H1 (cell line): ENCODE measurements around the gene CDK16. TPM values are rescaled to one million over a fixed set of nuclear protein-coding genes. Genes with fewer than 3 reads are reported as not detected.
A peak's percentile ranks its signal among the peaks of the same experiment; 100 is the strongest.

Experiments used
- CTCF ChIA-PET: fragments of 300-600 bp; sonication (Branson Sonifier 250); formaldehyde crosslinking; loops from one replicate; lab custom pipeline; 2021; ENCODE audit not compliant: partially characterized antibody; lab: Charles Lee
- POLR2A ChIA-PET: fragments of 300-600 bp; sonication (Branson Sonifier 250); formaldehyde crosslinking; loops from one replicate; lab custom pipeline; 2021; ENCODE audit warnings: inconsistent platforms; ENCODE audit not compliant: partially characterized antibody; lab: Charles Lee
- DNase-seq, 2 experiments: peaks; one replicate each; pipeline versions ENCODE4 v3.0.0 to v3.0.0-alpha.2; 2010 to 2022; ENCODE audit warnings: low spot score in 2 of 2, low read depth in 1 of 2, mixed read lengths in 1 of 2
- FAIRE-seq: peaks from 2 replicates; lab custom pipeline; 2011; peaks lifted over from hg19 to GRCh38; lab: Jason Lieb, UNC
- H2AFZ ChIP-seq: 2 replicates; pipeline ENCODE4 v1.8.1; 2012; ENCODE audit warnings: low read length, inconsistent platforms
- H2AK5ac ChIP-seq: 2 replicates; pipeline ENCODE4 v1.6.1; 2013; ENCODE audit warnings: low read depth, low read length
- H2BK120ac ChIP-seq: replicated peaks from 2 replicates; pipeline ENCODE3; 2013; ENCODE audit warnings: low read depth, low read length, inconsistent platforms
- H2BK12ac ChIP-seq: 2 replicates; pipeline ENCODE4 v1.6.1; 2013; ENCODE audit warnings: low read depth, low read length
- H2BK15ac ChIP-seq: 2 replicates; pipeline ENCODE4 v1.6.1; 2013; ENCODE audit warnings: low read length
- H2BK20ac ChIP-seq: 2 replicates; pipeline ENCODE4 v1.6.1; 2013; ENCODE audit warnings: low read length
- H2BK5ac ChIP-seq: 2 replicates; pipeline ENCODE4 v1.6.1; 2013; ENCODE audit warnings: low read depth, low read length
- H3K14ac ChIP-seq: 2 replicates; pipeline ENCODE4 v1.6.1; 2013; ENCODE audit warnings: inconsistent platforms; ENCODE audit not compliant: insufficient read length
- H3K18ac ChIP-seq: 2 replicates; pipeline ENCODE4 v1.6.1; 2013; ENCODE audit warnings: low read length; ENCODE audit errors: extremely low read depth
- H3K23ac ChIP-seq: 2 replicates; pipeline ENCODE4 v1.6.1; 2013; ENCODE audit warnings: inconsistent platforms; ENCODE audit not compliant: insufficient read length
- H3K23me2 ChIP-seq: 2 replicates; pipeline ENCODE4 v1.6.1; 2013; ENCODE audit warnings: low read depth, low read length
- H3K27ac ChIP-seq: 2 replicates; pipeline ENCODE4 v1.6.1; 2011; ENCODE audit warnings: low read depth, low read length, inconsistent platforms
- H3K27me3 ChIP-seq, 4 experiments: replicated peaks in 1 of 4; 1 replicate in 1 of 4; 2 replicates in 3 of 4; pipeline versions ENCODE4 v1.6.1 to v1.8.1; 2011 to 2013; ENCODE audit warnings: low read length in 3 of 4, mild to moderate bottlenecking in 3 of 4, inconsistent platforms in 2 of 4, mixed read lengths in 2 of 4, moderate library complexity in 1 of 4; ENCODE audit not compliant: control insufficient read depth in 3 of 4, insufficient read depth in 3 of 4; ENCODE audit errors: extremely low read depth in 1 of 4
- H3K36me3 ChIP-seq, 4 experiments: 2 replicates each; pipeline versions ENCODE4 v1.6.1 to v1.8.1; 2011 to 2013; ENCODE audit warnings: mild to moderate bottlenecking in 4 of 4, low read length in 3 of 4, moderate library complexity in 2 of 4, control low read depth in 1 of 4, inconsistent platforms in 1 of 4; ENCODE audit not compliant: insufficient read depth in 4 of 4, control insufficient read depth in 2 of 4
- H3K4ac ChIP-seq: replicated peaks from 2 replicates; pipeline ENCODE3; 2013; ENCODE audit warnings: low read length, low read depth, mixed read lengths, inconsistent platforms; ENCODE audit not compliant: insufficient read length
- H3K4me1 ChIP-seq, 4 experiments: replicated peaks in 1 of 4; 1 replicate in 1 of 4; 2 replicates in 3 of 4; pipeline versions ENCODE4 v1.6.1 to v1.8.1; 2011 to 2013; ENCODE audit warnings: low read length in 3 of 4, inconsistent platforms in 2 of 4, mixed read lengths in 1 of 4; ENCODE audit not compliant: insufficient read depth in 4 of 4, control insufficient read depth in 3 of 4
- H3K4me2 ChIP-seq, 2 experiments: 2 replicates each; pipeline versions ENCODE4 v1.6.1 to v1.8.1; 2011 to 2013; ENCODE audit warnings: low read depth in 2 of 2, low read length in 2 of 2, control low read depth in 1 of 2, inconsistent platforms in 1 of 2, mild to moderate bottlenecking in 1 of 2; ENCODE audit not compliant: insufficient read depth in 1 of 2
- H3K4me3 ChIP-seq, 4 experiments: fragments of 200-600, 300-600 bp in 1 of 4; sonication (generic), shearing (Covaris generic), sonication (Bioruptor Twin) in 1 of 4; 2 replicates each; pipeline versions ENCODE4 v1.5.1 to v1.8.1; 2011 to 2016; ENCODE audit warnings: low read length in 4 of 4, low read depth in 3 of 4, control low read depth in 2 of 4, inconsistent platforms in 2 of 4, mild to moderate bottlenecking in 2 of 4, mixed read lengths in 1 of 4, moderate library complexity in 1 of 4; ENCODE audit not compliant: insufficient read depth in 2 of 4; ENCODE audit errors: extremely low read depth in 1 of 4
- H3K56ac ChIP-seq: replicated peaks from 2 replicates; pipeline ENCODE3; 2013; ENCODE audit warnings: low read depth, mild to moderate bottlenecking, mixed read lengths, low read length, inconsistent platforms; ENCODE audit not compliant: insufficient read length
- H3K79me1 ChIP-seq: 2 replicates; pipeline ENCODE4 v1.6.1; 2013; ENCODE audit warnings: low read depth, low read length, control low read depth
- H3K79me2 ChIP-seq, 2 experiments: 2 replicates each; pipeline versions ENCODE4 v1.6.1 to v1.8.1; 2012 to 2013; ENCODE audit warnings: low read length in 2 of 2, mild to moderate bottlenecking in 2 of 2, inconsistent platforms in 1 of 2; ENCODE audit not compliant: insufficient read depth in 2 of 2, control insufficient read depth in 1 of 2
- H3K9ac ChIP-seq, 4 experiments: replicated peaks in 1 of 4; 1 replicate in 1 of 4; 2 replicates in 3 of 4; pipeline versions ENCODE4 v1.6.1 to v1.8.1; 2011 to 2013; ENCODE audit warnings: low read depth in 3 of 4, low read length in 3 of 4, control low read depth in 2 of 4, mild to moderate bottlenecking in 2 of 4, moderate library complexity in 2 of 4, inconsistent platforms in 1 of 4; ENCODE audit errors: extremely low read depth in 1 of 4
- H3K9me3 ChIP-seq, 2 experiments: 2 replicates each; pipeline versions ENCODE4 v1.6.1 to v1.8.1; 2012 to 2013; ENCODE audit warnings: mild to moderate bottlenecking in 2 of 2, moderate library complexity in 2 of 2, control low read depth in 1 of 2, inconsistent platforms in 1 of 2, low read depth in 1 of 2, low read length in 1 of 2, mixed read lengths in 1 of 2; ENCODE audit not compliant: insufficient read depth in 2 of 2
- H4K20me1 ChIP-seq, 2 experiments: replicated peaks in 1 of 2; 2 replicates each; pipeline versions ENCODE3 to v1.8.1; 2011 to 2013; ENCODE audit warnings: inconsistent platforms in 2 of 2, low read length in 2 of 2, mild to moderate bottlenecking in 1 of 2; ENCODE audit not compliant: insufficient read depth in 2 of 2, control insufficient read depth in 1 of 2
- H4K5ac ChIP-seq: 2 replicates; pipeline ENCODE4 v1.6.1; 2013; ENCODE audit warnings: low read length, low read depth, mixed read lengths, inconsistent platforms; ENCODE audit not compliant: insufficient read length
- H4K8ac ChIP-seq: 2 replicates; pipeline ENCODE4 v1.8.0; 2013; ENCODE audit warnings: mild to moderate bottlenecking, moderate library complexity, low read length, inconsistent platforms; ENCODE audit not compliant: insufficient read depth; ENCODE audit errors: extremely low read depth
- H4K91ac ChIP-seq: replicated peaks from 2 replicates; pipeline ENCODE3; 2013; ENCODE audit warnings: low read length, mixed read lengths, inconsistent platforms; ENCODE audit not compliant: insufficient read length
- BCL11A ChIP-seq, 2 experiments: IDR thresholded peaks; one replicate each; pipeline ENCODE4 v1.6.1; 2011; ENCODE audit warnings: low read depth in 2 of 2, low read length in 2 of 2, mild to moderate bottlenecking in 2 of 2
- BRCA1 ChIP-seq: IDR thresholded peaks from 2 replicates; pipeline ENCODE4 v1.6.1; 2012; ENCODE audit warnings: low read depth, low read length, improper control_type of control experiment
- GTF2F1 ChIP-seq: IDR thresholded peaks from 2 replicates; pipeline ENCODE4 v1.6.1; 2012; ENCODE audit warnings: low read depth, low read length, improper control_type of control experiment, borderline replicate concordance
- NRF1 ChIP-seq: IDR thresholded peaks from 2 replicates; pipeline ENCODE4 v1.6.1; 2011; ENCODE audit warnings: mild to moderate bottlenecking, low read depth, low read length, improper control_type of control experiment
- POU5F1 ChIP-seq: IDR thresholded peaks from 2 replicates; pipeline ENCODE4 v1.6.1; 2011; ENCODE audit warnings: low read depth, mild to moderate bottlenecking, low read length, moderate library complexity
- RNF2 ChIP-seq: fragments of 200-900, 300-1000 bp; sonication (generic); IDR thresholded peaks from 2 replicates; pipeline ENCODE4 v1.7.1; 2016; ENCODE audit warnings: borderline replicate concordance, low read depth, mild to moderate bottlenecking, antibody characterized with exemption, low read length; ENCODE audit not compliant: poor library complexity, severe bottlenecking; ENCODE audit errors: missing control alignments
- RXRA ChIP-seq: IDR thresholded peaks from 2 replicates; pipeline ENCODE4 v1.6.1; 2011; ENCODE audit warnings: low read depth, mild to moderate bottlenecking, low read length, moderate library complexity; ENCODE audit not compliant: insufficient read depth
- SIN3A ChIP-seq, 2 experiments: IDR thresholded peaks in 1 of 2; conservative IDR thresholded peaks in 1 of 2; 2 replicates each; pipeline ENCODE4 v1.6.1; 2011 to 2012; ENCODE audit warnings: low read length in 2 of 2, improper control_type of control experiment in 1 of 2, low read depth in 1 of 2, mild to moderate bottlenecking in 1 of 2
- TBP ChIP-seq: IDR thresholded peaks from 2 replicates; pipeline ENCODE4 v1.6.1; 2011; ENCODE audit warnings: low read depth, low read length, improper control_type of control experiment
- YY1 ChIP-seq: IDR thresholded peaks from 2 replicates; pipeline ENCODE4 v1.6.1; 2011; ENCODE audit warnings: low read depth, mild to moderate bottlenecking, low read length
- WGBS, 2 experiments: shearing (Covaris generic) in 1 of 2; methylation state at CpG; one replicate each; pipeline versions ENCODE4 v1.1.6 to v1.1.7; 2013 to 2015; ENCODE audit warnings: low lambda C conversion rate in 2 of 2, mixed read lengths in 2 of 2, inconsistent platforms in 1 of 2, low coverage in 1 of 2, missing lambda C conversion rate in 1 of 2; ENCODE audit not compliant: insufficient replicate concordance in 2 of 2, insufficient coverage in 1 of 2, insufficient read length in 1 of 2; ENCODE audit errors: extremely low coverage in 1 of 2, missing lambda C conversion rate in 1 of 2; 5-methylcytosine and 5-hydroxymethylcytosine counted together
- polyA plus RNA-seq, 7 experiments: library from polyadenylated mRNA; depleted of rRNA in 3 of 7; stranded (reverse) in 5 of 7; unstranded in 2 of 7; fragments of >200 nt in 5 of 7; fragments of 200-250 nt in 2 of 7; gene quantifications; 1 replicate in 5 of 7; 2 replicates in 1 of 7; 4 replicates in 1 of 7; pipeline versions ENCODE4 v1.2.1 to v1.2.3, GENCODE V29; 2011 to 2013; ENCODE audit warnings: missing spikeins in 2 of 7, mixed read lengths in 2 of 7
- total RNA-seq: library from RNA; stranded (reverse); fragmentation: NEBNext Ultra II Directional; extraction: Animal tissue kit (Norgen Biotek cat#: 25700); gene quantifications from 2 replicates; pipeline ENCODE4 v1.2.1, GENCODE V29; 2021
- TF ChIP-seq, protein P1 (sequence below): IDR thresholded peaks from 2 replicates; pipeline ENCODE4 v1.6.1; 2011; ENCODE audit warnings: low read length, improper control_type of control experiment

The CDK16 gene
- total and polyA plus RNA-seq, 2 of the 8 experiments (the other 6 are each of a cell fraction or from before 2014, with no cell fraction given) = 124 to 204 TPM

DNA sequence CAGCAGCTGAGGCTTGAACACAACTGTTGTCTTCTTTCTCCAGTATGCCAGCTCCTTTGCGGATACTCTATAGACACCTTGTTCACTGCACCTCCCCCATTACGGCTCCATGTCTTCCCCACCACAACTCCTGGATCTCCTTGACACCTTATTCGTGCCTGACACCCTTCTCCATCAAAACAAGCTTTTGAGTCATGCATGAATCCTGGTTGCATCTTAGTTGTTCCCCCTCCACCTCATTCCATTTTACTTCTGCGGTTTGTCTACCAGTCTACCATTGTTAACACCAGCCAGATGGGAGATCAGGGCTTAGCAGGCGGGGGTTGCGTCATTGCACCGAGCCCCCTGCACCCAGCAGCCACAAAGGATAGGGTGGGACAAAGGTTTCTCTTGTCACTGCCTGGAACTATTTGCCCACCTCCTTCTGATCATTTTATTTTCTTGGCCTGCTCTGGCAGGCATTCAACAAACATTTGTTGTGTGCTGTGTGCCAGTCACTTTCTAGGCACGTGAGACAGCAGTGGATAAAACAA, 2.0 kb upstream of the CDK16 start:
- no peak for FAIRE-seq
- no peak overlapping the region for H4K8ac ChIP-seq
- H4K5ac ChIP-seq = no peak overlapping the region
- no peak overlapping the region for H2BK5ac ChIP-seq
- no peaks in the 10 kb centered on the region for H3K27me3 ChIP-seq
- no peak overlapping the region for H2BK120ac ChIP-seq
- no peak overlapping the region for H3K4ac ChIP-seq
- H3K4me1 ChIP-seq = peaks cover 0 to 8% (median 3%) of the 10 kb centered on the region in 4 experiments; a peak in 6 of 7 replicates
- POLR2A ChIA-PET = interaction anchor here (0.6 to 6.1 kb wide), 12 partner anchors 8 to 96 kb away, joined by 3 to 63 read pairs (median 4); partner anchors contain the start of gene USP11
- CTCF ChIA-PET = interaction anchor here (1.2 kb wide), 1 partner anchor 167 kb away, joined by 3 read pairs; no protein-coding TSS in a partner anchor
- 91% methylated on average over 8 of the region's 8 CpGs; no CpG with 5 or more reads in 1 of the 2 experiments for WGBS, 2 experiments
- no peak overlapping the region for H2AK5ac ChIP-seq
- no peak overlapping the region for H4K91ac ChIP-seq
- H3K23ac ChIP-seq = no peak overlapping the region
- peaks cover 8% of the 10 kb centered on the region; the same call in 1 of the 2 replicates for H3K23me2 ChIP-seq
- H3K4me2 ChIP-seq = peak overlapping the region in 1 of 2 experiments; percentile 87; a peak in 1 of 4 replicates
- no peak overlapping the region for H3K27ac ChIP-seq
- H3K9me3 ChIP-seq = no peaks in the 10 kb centered on the region
- H3K56ac ChIP-seq = no peak overlapping the region
- no peak overlapping the region for H3K9ac ChIP-seq
- peaks cover 11 to 28% of the 10 kb centered on the region in 2 experiments for H4K20me1 ChIP-seq
- no peak overlapping the region for H3K18ac ChIP-seq
- H3K36me3 ChIP-seq = peaks cover 14 to 47% (median 32%) of the 10 kb centered on the region in 4 experiments
- DNase-seq = no peak
- H3K4me3 ChIP-seq = no peak overlapping the region
- H3K14ac ChIP-seq = no peak overlapping the region
- H2BK20ac ChIP-seq = no peak overlapping the region
- H2BK15ac ChIP-seq = no peak overlapping the region
- H3K79me2 ChIP-seq = peaks cover 19 to 31% of the 10 kb centered on the region in 2 experiments
- H2BK12ac ChIP-seq = no peak overlapping the region; the same call in 1 of the 2 replicates
- H3K79me1 ChIP-seq = peaks cover 2% of the 10 kb centered on the region; the same call in 1 of the 2 replicates
- no peak overlapping the region for H2AFZ ChIP-seq
- TF ChIP-seq RNF2 (no peak), BCL11A (IDR thresholded peaks at IDR 0.05; ENCODE audit: low read depth in 2 of 2, low read length in 2 of 2) (no peak), TBP (no peak), BRCA1 (no peak), RXRA (no peak), GTF2F1 (no peak), YY1 (no peak), POU5F1 (no peak), SIN3A (conservative IDR thresholded peaks at IDR 0.05 in 1 of 2, IDR thresholded peaks at IDR 0.05 in 1 of 2; ENCODE audit: low read depth in 1 of 2, low read length in 2 of 2) (no peak), NRF1 (no peak)
- TF ChIP-seq, protein P1, sequence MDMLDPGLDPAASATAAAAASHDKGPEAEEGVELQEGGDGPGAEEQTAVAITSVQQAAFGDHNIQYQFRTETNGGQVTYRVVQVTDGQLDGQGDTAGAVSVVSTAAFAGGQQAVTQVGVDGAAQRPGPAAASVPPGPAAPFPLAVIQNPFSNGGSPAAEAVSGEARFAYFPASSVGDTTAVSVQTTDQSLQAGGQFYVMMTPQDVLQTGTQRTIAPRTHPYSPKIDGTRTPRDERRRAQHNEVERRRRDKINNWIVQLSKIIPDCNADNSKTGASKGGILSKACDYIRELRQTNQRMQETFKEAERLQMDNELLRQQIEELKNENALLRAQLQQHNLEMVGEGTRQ = no peak
